ENCODE measurements around the gene SLC25A21. TPM values are rescaled to one million over a fixed set of nuclear protein-coding genes. Genes with fewer than 3 reads are reported as not detected.
A peak's percentile ranks its signal among the peaks of the same experiment; 100 is the strongest.

SLC25A21 gene
- total and polyA plus RNA-seq, 4 donors = 0.65 to 1.4 (median 1.3) TPM; not detected in 1

DNA sequence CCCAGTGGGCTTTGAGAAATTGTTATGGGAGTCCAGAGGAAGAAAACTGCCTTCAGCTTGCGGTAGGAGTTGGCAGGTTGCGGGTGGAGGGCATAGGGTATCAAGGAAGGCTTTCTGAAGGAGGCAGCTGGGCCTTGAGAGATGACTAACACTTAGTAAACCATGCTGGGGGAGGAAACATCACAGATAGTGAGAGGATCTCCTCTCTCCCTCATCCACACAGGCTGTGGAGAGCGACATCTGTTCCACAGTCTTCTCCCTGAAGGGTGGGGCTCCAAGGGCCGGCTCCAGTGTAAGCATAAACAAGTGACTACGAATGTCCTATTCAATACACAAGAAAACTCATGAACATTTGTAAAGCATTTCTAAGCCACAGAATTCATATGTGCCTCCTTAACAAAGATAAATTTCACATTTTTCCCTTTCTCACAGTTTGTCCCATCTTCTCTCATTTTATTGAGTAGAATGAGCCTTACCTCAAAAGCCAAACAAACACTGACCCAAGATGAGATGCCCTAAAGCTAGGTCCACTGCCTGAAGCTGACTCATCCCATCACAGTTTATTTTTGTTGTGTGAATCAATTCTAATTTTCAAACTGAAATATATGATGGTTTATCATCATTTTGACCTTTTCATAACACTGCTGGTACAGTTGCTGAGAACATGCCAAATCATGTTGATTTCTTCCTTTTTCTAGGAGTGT lies 227.9 kb downstream of the SLC25A21 start:
- Histone ChIP-seq H3K4me3 (ENCODE audit: low read length in 2 of 2) (no peak overlapping the region), H3K9me3 (ENCODE audit: control insufficient read depth, low read length) (no peaks in the 10 kb centered on the region), H3K27ac (ENCODE audit: low read depth in 1 of 2, low read length in 2 of 2) (no peak overlapping the region), H3K36me3 (ENCODE audit: control insufficient read depth in 1 of 2, insufficient read depth in 2 of 2, low read length in 1 of 2) (no peaks in the 10 kb centered on the region), H3K27me3 (ENCODE audit: control insufficient read depth in 1 of 2, insufficient read depth in 2 of 2, low read length in 1 of 2) (peaks cover 0 to 2% of the 10 kb centered on the region in 2 donors), H3K4me1 (ENCODE audit: control insufficient read depth in 1 of 2, insufficient read depth in 2 of 2, low read length in 2 of 2) (no peaks in the 10 kb centered on the region)
- no peak for DNase-seq
- no peak for ATAC-seq (ENCODE audit: low FRiP score)
- WGBS, 2 donors = 91 to 93% methylated on average over 5 of the region's 5 CpGs
- intact Hi-C loops (cut with DNase I) = loop anchor here (5.0 to 10.0 kb wide), 4 partner anchors 170 to 300 kb away; no protein-coding TSS in a partner anchor

DNA sequence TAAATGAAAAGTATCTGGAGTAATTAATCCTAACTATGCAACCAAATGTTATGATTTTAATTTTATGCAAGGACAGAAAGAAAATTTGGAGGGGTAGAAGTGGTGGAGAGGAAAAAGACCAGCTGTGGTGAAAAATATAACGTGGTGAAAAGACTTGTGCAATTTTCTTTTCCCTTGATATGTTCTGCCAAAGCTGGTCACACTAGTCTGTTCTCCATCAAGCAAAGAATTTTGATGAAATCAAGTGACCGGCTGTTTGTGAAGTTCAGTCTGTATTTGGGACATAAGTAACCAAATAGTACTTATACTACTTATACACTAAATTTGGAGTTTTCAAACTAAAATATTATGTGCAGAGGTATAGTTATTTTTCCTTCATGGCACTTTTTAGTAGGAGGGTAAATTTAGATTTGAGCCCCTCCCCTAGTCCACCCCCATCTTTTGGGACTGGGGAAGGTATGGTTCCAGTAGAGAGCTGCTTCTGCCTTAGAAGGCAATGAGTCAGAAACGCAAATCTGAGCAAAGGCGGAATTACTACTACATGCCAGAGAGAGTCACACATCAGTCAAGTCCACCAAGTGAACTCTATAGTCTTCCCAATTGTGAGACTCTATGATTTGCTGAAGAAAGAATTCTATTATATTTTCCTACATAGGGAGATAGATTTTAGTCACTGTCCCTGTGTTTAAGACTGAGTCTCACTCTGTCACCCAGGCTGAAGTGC lies 229.7 kb downstream of the SLC25A21 start:
- intact Hi-C loops (cut with DNase I) = loop anchor here (5.0 to 10.0 kb wide), 4 partner anchors 172 to 298 kb away; no protein-coding TSS in a partner anchor
- H3K4me1 ChIP-seq (ENCODE audit: control insufficient read depth in 1 of 2, insufficient read depth in 2 of 2, low read length in 2 of 2) = no peaks in the 10 kb centered on the region
- no peaks in the 10 kb centered on the region for H3K36me3 ChIP-seq (ENCODE audit: control insufficient read depth in 1 of 2, insufficient read depth in 2 of 2, low read length in 1 of 2)
- WGBS, 2 donors = 65 to 73% methylated on average over 4 of the region's 4 CpGs
- H3K27ac ChIP-seq (ENCODE audit: low read depth in 1 of 2, low read length in 2 of 2) = no peak overlapping the region
- ATAC-seq (ENCODE audit: low FRiP score) = no peak
- DNase-seq = no peak
- peaks cover 0 to 3% of the 10 kb centered on the region in 2 donors for H3K27me3 ChIP-seq (ENCODE audit: control insufficient read depth in 1 of 2, insufficient read depth in 2 of 2, low read length in 1 of 2)
- no peaks in the 10 kb centered on the region for H3K9me3 ChIP-seq (ENCODE audit: control insufficient read depth, low read length)
- H3K4me3 ChIP-seq (ENCODE audit: low read length in 2 of 2) = no peak overlapping the region

DNA sequence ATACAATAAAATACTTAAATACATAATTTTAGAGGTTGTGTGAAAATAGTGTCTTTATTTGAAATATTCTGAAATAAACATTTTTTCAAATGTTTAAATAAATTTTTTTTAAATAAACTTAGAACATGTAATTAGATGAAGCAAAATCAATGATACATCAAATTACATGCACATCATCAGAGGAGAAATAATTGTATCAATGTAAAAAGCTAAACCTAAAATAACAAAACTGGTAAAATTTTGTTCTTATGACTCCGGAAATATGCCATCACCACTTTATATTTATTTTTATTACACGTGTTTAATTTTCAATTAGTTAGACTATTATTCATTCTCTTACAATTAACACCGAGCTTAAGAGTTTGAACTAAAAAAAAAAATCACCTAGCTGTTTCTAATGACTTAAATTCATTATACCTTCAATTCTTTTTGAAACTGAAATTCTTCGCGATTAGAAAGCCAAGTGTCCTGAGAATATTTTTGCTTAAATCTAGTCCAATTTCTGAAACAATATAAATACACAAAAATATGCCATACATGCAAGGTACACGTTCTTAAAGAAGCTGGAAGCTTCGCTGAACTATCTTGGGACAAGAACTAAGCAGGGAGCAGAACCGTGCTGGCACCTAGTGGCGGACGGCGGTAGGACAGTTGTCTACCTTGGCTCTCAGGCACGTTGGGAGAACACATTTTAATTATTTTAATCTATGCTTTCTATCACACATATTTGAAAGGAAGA lies 230.5 kb downstream of the SLC25A21 start:
- Histone ChIP-seq H3K4me3 (ENCODE audit: low read length in 2 of 2) (no peak overlapping the region), H3K27me3 (ENCODE audit: control insufficient read depth in 1 of 2, insufficient read depth in 2 of 2, low read length in 1 of 2) (peaks cover 0 to 3% of the 10 kb centered on the region in 2 donors), H3K36me3 (ENCODE audit: control insufficient read depth in 1 of 2, insufficient read depth in 2 of 2, low read length in 1 of 2) (no peaks in the 10 kb centered on the region), H3K9me3 (ENCODE audit: control insufficient read depth, low read length) (no peaks in the 10 kb centered on the region), H3K4me1 (ENCODE audit: control insufficient read depth in 1 of 2, insufficient read depth in 2 of 2, low read length in 2 of 2) (no peaks in the 10 kb centered on the region), H3K27ac (ENCODE audit: low read depth in 1 of 2, low read length in 2 of 2) (no peak overlapping the region)
- peak; percentile 64 to 88 for DNase-seq
- intact Hi-C loops (cut with DNase I) = loop anchor here (5.0 to 10.0 kb wide), 4 partner anchors 173 to 297 kb away; no protein-coding TSS in a partner anchor
- 8 to 9% methylated on average over 12 of the region's 12 CpGs for WGBS, 2 donors
- ATAC-seq (ENCODE audit: low FRiP score) = peak; percentile 81

GRCh38 chr14:36940476-36940875 lies 231.9 kb downstream of the SLC25A21 start:
- DNase-seq (no peak), ATAC-seq (ENCODE audit: low FRiP score) (no peak)
- H3K27me3 ChIP-seq (ENCODE audit: control insufficient read depth in 1 of 2, insufficient read depth in 2 of 2, low read length in 1 of 2) = peaks cover 0 to 3% of the 10 kb centered on the region in 2 donors
- H3K4me3 ChIP-seq (ENCODE audit: low read length in 2 of 2) = no peak overlapping the region
- H3K36me3 ChIP-seq (ENCODE audit: control insufficient read depth in 1 of 2, insufficient read depth in 2 of 2, low read length in 1 of 2) = no peaks in the 10 kb centered on the region
- no peaks in the 10 kb centered on the region for H3K4me1 ChIP-seq (ENCODE audit: control insufficient read depth in 1 of 2, insufficient read depth in 2 of 2, low read length in 2 of 2)
- H3K9me3 ChIP-seq (ENCODE audit: control insufficient read depth, low read length) = no peaks in the 10 kb centered on the region
- H3K27ac ChIP-seq (ENCODE audit: low read depth in 1 of 2, low read length in 2 of 2) = no peak overlapping the region
- WGBS, 2 donors = 87 to 91% methylated on average over 4 of the region's 4 CpGs
- intact Hi-C loops (cut with DNase I) = loop anchor here (5.0 to 10.0 kb wide), 4 partner anchors 174 to 296 kb away; no protein-coding TSS in a partner anchor

DNA sequence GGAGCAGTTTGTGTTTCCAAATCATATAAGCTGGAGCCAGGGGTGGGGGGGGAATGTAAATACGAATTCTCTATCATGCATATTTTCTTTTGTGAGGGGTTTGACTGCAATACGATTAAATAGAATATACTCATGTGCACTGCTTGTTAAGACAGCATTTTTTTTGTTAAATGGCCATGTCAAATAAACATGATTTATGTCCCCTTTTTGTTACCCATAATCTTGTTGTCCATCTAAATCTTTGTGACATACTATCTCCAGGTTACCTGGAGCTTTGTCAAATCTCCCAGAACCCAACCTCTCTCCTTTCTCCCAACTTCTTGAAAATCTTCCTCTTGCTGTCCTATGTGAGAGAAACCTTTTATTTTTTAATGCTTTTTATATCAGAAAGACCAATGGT lies 233.1 kb downstream of the SLC25A21 start:
- H3K27me3 ChIP-seq (ENCODE audit: control insufficient read depth in 1 of 2, insufficient read depth in 2 of 2, low read length in 1 of 2) = peaks cover 0 to 3% of the 10 kb centered on the region in 2 donors
- H3K27ac ChIP-seq (ENCODE audit: low read depth in 1 of 2, low read length in 2 of 2) = no peak overlapping the region
- ATAC-seq (ENCODE audit: low FRiP score) = no peak
- no peak overlapping the region for H3K4me3 ChIP-seq (ENCODE audit: low read length in 2 of 2)
- DNase-seq = no peak
- WGBS, 2 donors = 81 to 85% methylated on average over 2 of the region's 2 CpGs
- H3K36me3 ChIP-seq (ENCODE audit: control insufficient read depth in 1 of 2, insufficient read depth in 2 of 2, low read length in 1 of 2) = no peaks in the 10 kb centered on the region
- intact Hi-C loops (cut with DNase I) = no loop called here
- no peaks in the 10 kb centered on the region for H3K4me1 ChIP-seq (ENCODE audit: control insufficient read depth in 1 of 2, insufficient read depth in 2 of 2, low read length in 2 of 2)
- no peaks in the 10 kb centered on the region for H3K9me3 ChIP-seq (ENCODE audit: control insufficient read depth, low read length)

DNA sequence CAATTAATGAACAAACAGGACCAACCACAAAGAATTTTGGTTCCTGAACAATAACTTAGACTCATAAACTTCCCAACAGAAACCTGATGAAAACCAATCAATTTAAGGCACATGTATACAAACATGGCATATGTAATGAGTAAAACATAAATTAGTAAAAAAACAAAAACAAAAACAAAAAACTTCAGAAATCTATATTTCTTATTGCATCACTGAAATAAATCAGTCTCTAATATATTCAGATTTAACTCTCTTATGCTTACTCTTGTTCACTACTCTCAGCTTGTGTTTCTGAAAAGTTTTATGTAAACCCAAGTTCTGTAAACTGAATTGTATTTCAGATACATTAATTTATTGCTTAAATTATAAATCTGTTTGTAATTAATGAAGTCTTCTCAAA lies 233.7 kb downstream of the SLC25A21 start:
- intact Hi-C loops (cut with DNase I) = no loop called here

GRCh38 chr14:36935976-36936678 lies 236.3 kb downstream of the SLC25A21 start:
- H3K36me3 ChIP-seq (ENCODE audit: control insufficient read depth in 1 of 2, insufficient read depth in 2 of 2, low read length in 1 of 2) = no peaks in the 10 kb centered on the region
- H3K4me3 ChIP-seq (ENCODE audit: low read length in 2 of 2) = no peak overlapping the region
- no peak for DNase-seq
- intact Hi-C loops (cut with DNase I) = no loop called here
- no peak for ATAC-seq (ENCODE audit: low FRiP score)
- H3K27ac ChIP-seq (ENCODE audit: low read depth in 1 of 2, low read length in 2 of 2) = no peak overlapping the region
- no peaks in the 10 kb centered on the region for H3K9me3 ChIP-seq (ENCODE audit: control insufficient read depth, low read length)
- H3K27me3 ChIP-seq (ENCODE audit: control insufficient read depth in 1 of 2, insufficient read depth in 2 of 2, low read length in 1 of 2) = peaks cover 0 to 2% of the 10 kb centered on the region in 2 donors
- 34 to 53% methylated on average over 6 of the region's 6 CpGs for WGBS, 2 donors
- no peaks in the 10 kb centered on the region for H3K4me1 ChIP-seq (ENCODE audit: control insufficient read depth in 1 of 2, insufficient read depth in 2 of 2, low read length in 2 of 2)

More for the DNA sequence above, 233.7 kb downstream of the SLC25A21 start:
- DNase-seq (no peak), ATAC-seq (ENCODE audit: low FRiP score) (no peak)
- H3K9me3 ChIP-seq (ENCODE audit: control insufficient read depth, low read length) = no peaks in the 10 kb centered on the region
- H3K36me3 ChIP-seq (ENCODE audit: control insufficient read depth in 1 of 2, insufficient read depth in 2 of 2, low read length in 1 of 2) = no peaks in the 10 kb centered on the region
- H3K4me3 ChIP-seq (ENCODE audit: low read length in 2 of 2) = no peak overlapping the region
- H3K27me3 ChIP-seq (ENCODE audit: control insufficient read depth in 1 of 2, insufficient read depth in 2 of 2, low read length in 1 of 2) = peaks cover 0 to 3% of the 10 kb centered on the region in 2 donors
- H3K27ac ChIP-seq (ENCODE audit: low read depth in 1 of 2, low read length in 2 of 2) = no peak overlapping the region
- no peaks in the 10 kb centered on the region for H3K4me1 ChIP-seq (ENCODE audit: control insufficient read depth in 1 of 2, insufficient read depth in 2 of 2, low read length in 2 of 2)

DNA sequence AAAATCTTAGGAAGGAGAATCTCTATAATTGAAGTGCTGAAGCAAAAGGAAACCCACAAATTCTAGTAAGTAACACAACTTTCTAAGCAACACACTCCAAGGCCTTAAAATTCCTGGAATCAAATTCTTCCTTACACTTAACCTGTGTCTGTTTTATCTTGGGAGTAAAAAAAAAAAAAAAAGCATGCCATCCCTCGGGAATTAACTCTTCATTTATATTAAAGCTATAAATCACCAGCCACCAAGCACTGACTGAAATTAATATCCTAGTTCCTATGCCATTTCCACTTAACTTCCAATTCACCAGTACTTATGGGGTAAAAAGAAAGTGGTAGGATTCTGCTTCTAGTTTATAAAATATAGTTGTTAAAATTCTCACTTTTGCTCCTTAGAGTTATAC lies 238.1 kb downstream of the SLC25A21 start:
- Histone ChIP-seq H3K9me3 (ENCODE audit: control insufficient read depth, low read length) (no peaks in the 10 kb centered on the region), H3K4me3 (ENCODE audit: low read length in 2 of 2) (no peak overlapping the region), H3K27me3 (ENCODE audit: control insufficient read depth in 1 of 2, insufficient read depth in 2 of 2, low read length in 1 of 2) (peaks cover 0 to 2% of the 10 kb centered on the region in 2 donors), H3K4me1 (ENCODE audit: control insufficient read depth in 1 of 2, insufficient read depth in 2 of 2, low read length in 2 of 2) (no peaks in the 10 kb centered on the region), H3K36me3 (ENCODE audit: control insufficient read depth in 1 of 2, insufficient read depth in 2 of 2, low read length in 1 of 2) (no peaks in the 10 kb centered on the region), H3K27ac (ENCODE audit: low read depth in 1 of 2, low read length in 2 of 2) (no peak overlapping the region)
- ATAC-seq (ENCODE audit: low FRiP score) (no peak), DNase-seq (no peak)
- intact Hi-C loops (cut with DNase I) = no loop called here
- WGBS, 2 donors = 50 to 67% methylated on average over 1 of the region's 1 CpG

Data from aorta (tissue), 5 donors.